Neural cell (in vitro differentiated cells): ENCODE data around the gene GALK2. TPM values are rescaled to one million over a fixed set of nuclear protein-coding genes. Genes with fewer than 3 reads are reported as not detected.

Experiments
- H2AFZ ChIP-seq: fragments of 200-600, 300-800 bp; sonication (generic), shearing (Covaris generic); 2 replicates; pipeline ENCODE4 v1.6.0; 2014; ENCODE audit warnings: low read depth, mild to moderate bottlenecking, antibody characterized with exemption, low read length, moderate library complexity
- H3F3A ChIP-seq: fragments of 200-600 bp; shearing (Covaris generic); 2 replicates; pipeline ENCODE4 v1.6.1; 2016; ENCODE audit warnings: mild to moderate bottlenecking, moderate library complexity, mixed read lengths, antibody characterized with exemption, low read length; ENCODE audit not compliant: insufficient read depth, poor library complexity, severe bottlenecking
- H3K27ac ChIP-seq: fragments of 200-600, 300-800 bp; sonication (generic), shearing (Covaris generic); 2 replicates; pipeline ENCODE4 v1.5.1; 2014; ENCODE audit warnings: mild to moderate bottlenecking, low read length, moderate library complexity
- H3K27me3 ChIP-seq: fragments of 300-800, 200-600 bp; sonication (generic), shearing (Covaris generic); 2 replicates; pipeline ENCODE4 v1.6.0; 2014; ENCODE audit warnings: mild to moderate bottlenecking, low read depth, low read length, moderate library complexity; ENCODE audit not compliant: insufficient read depth
- H3K36me3 ChIP-seq: fragments of 300-800, 200-600 bp; sonication (generic), shearing (Covaris generic); 2 replicates; pipeline ENCODE4 v1.5.1; 2014; ENCODE audit warnings: mild to moderate bottlenecking, antibody characterized with exemption, low read length, moderate library complexity; ENCODE audit not compliant: insufficient read depth
- H3K4me2 ChIP-seq: fragments of 300-800, 200-600 bp; sonication (generic), shearing (Covaris generic); 2 replicates; pipeline ENCODE4 v1.6.0; 2014; ENCODE audit warnings: mild to moderate bottlenecking, low read length
- H3K4me3 ChIP-seq: fragments of 300-800, 200-600 bp; sonication (generic), shearing (Covaris generic); 2 replicates; pipeline ENCODE4 v1.5.1; 2014; ENCODE audit warnings: mild to moderate bottlenecking, low read length, moderate library complexity
- H3K79me2 ChIP-seq: fragments of 200-600 bp; shearing (Covaris generic); replicated peaks from 2 replicates; pipeline ENCODE4 v1.6.0; 2014; ENCODE audit warnings: mild to moderate bottlenecking, low read length, moderate library complexity; ENCODE audit not compliant: insufficient read depth
- H3K9ac ChIP-seq: fragments of 300-800, 200-600 bp; sonication (generic), shearing (Covaris generic); 2 replicates; pipeline ENCODE4 v1.6.1; 2016; ENCODE audit warnings: mild to moderate bottlenecking, low read length, mixed read lengths
- H3K9me2 ChIP-seq: fragments of 200-600 bp; shearing (Covaris generic); 2 replicates; pipeline ENCODE4 v1.6.1; 2016; ENCODE audit warnings: mild to moderate bottlenecking, low read length, mixed read lengths; ENCODE audit not compliant: insufficient read depth
- H3K9me3 ChIP-seq: fragments of 200-600, 300-800 bp; sonication (generic), shearing (Covaris generic); 2 replicates; pipeline ENCODE4 v1.6.1; 2016; ENCODE audit warnings: mild to moderate bottlenecking, mixed run types, low read length, moderate library complexity, mixed read lengths
- H4K20me1 ChIP-seq: fragments of 200-600 bp; shearing (Covaris generic); 2 replicates; pipeline ENCODE4 v1.6.1; 2016; ENCODE audit warnings: mild to moderate bottlenecking, mixed run types; ENCODE audit not compliant: insufficient read depth
- EP300 ChIP-seq: fragments of 450-650 bp; conservative IDR thresholded peaks from 2 replicates; pipeline ENCODE4 v1.6.1; 2014; ENCODE audit warnings: antibody characterized with exemption, mild to moderate bottlenecking, moderate library complexity; ENCODE audit not compliant: poor library complexity, severe bottlenecking
- EZH2 ChIP-seq: fragments of 200-600, 300-800 bp; shearing (Covaris generic), sonication (generic); IDR thresholded peaks from 2 replicates; pipeline ENCODE4 v1.6.1; 2014; ENCODE audit warnings: antibody characterized with exemption, low read length, borderline replicate concordance, mild to moderate bottlenecking; ENCODE audit not compliant: insufficient read depth, poor library complexity, severe bottlenecking
- MXI1 ChIP-seq: fragments of 450-650 bp; conservative IDR thresholded peaks from 2 replicates; pipeline ENCODE4 v1.6.1; 2014; ENCODE audit warnings: antibody characterized with exemption, mild to moderate bottlenecking; ENCODE audit not compliant: poor library complexity, severe bottlenecking
- POLR2AphosphoS5 ChIP-seq: IDR thresholded peaks from 2 replicates; pipeline ENCODE4 v1.6.1; 2012
- RAD21 ChIP-seq: fragments of 450-650 bp; conservative IDR thresholded peaks from 2 replicates; pipeline ENCODE4 v1.6.1; 2014; ENCODE audit warnings: antibody characterized with exemption, mild to moderate bottlenecking, moderate library complexity
- REST ChIP-seq: IDR thresholded peaks from 2 replicates; pipeline ENCODE4 v1.6.1; 2012; ENCODE audit warnings: borderline replicate concordance
- SMC3 ChIP-seq: fragments of 450-650 bp; conservative IDR thresholded peaks from 2 replicates; pipeline ENCODE4 v1.6.1; 2014; ENCODE audit warnings: antibody characterized with exemption, mild to moderate bottlenecking, moderate library complexity; ENCODE audit not compliant: poor library complexity
- TAF1 ChIP-seq: IDR thresholded peaks from 2 replicates; pipeline ENCODE4 v1.6.1; 2012; ENCODE audit warnings: low read depth
- polyA plus RNA-seq: library from polyadenylated mRNA; depleted of rRNA; stranded (reverse); fragments of >200 nt; gene quantifications from 2 replicates; pipeline ENCODE4 v1.2.3, GENCODE V29; 2014
- TF ChIP-seq, protein P1 (sequence below): fragments of 450-650 bp; IDR thresholded peaks from 2 replicates; pipeline ENCODE4 v1.5.1; 2014; ENCODE audit warnings: antibody characterized with exemption, mild to moderate bottlenecking, moderate library complexity; ENCODE audit not compliant: poor library complexity, severe bottlenecking

The GALK2 gene
- polyA plus RNA-seq, 1 donor from 2014 or later: 26.3 TPM

- Histone ChIP-seq H3K36me3 (no peaks in the 10 kb centered on the region), H2AFZ (no peak overlapping the region), H3K9me3 (no peaks in the 10 kb centered on the region), H3K79me2 (peaks cover 5% of the 10 kb centered on the region), H3K27ac (no peak overlapping the region), H3K4me3 (no peak overlapping the region), H3K27me3 (no peaks in the 10 kb centered on the region), H3K9ac (no peak overlapping the region), H3K4me2 (no peak overlapping the region), H4K20me1 (no peaks in the 10 kb centered on the region), H3F3A (no peaks in the 10 kb centered on the region), H3K9me2 (no peaks in the 10 kb centered on the region)
- no peak for TF ChIP-seq EP300
- TF ChIP-seq REST: no peak
- no peak for TF ChIP-seq TAF1
- no peak for TF ChIP-seq POLR2AphosphoS5
Observed at GRCh38 chr15:49178497-49178896, 8.4 kb downstream of the GALK2 start.

- Histone ChIP-seq H3K79me2 (peaks cover 5% of the 10 kb centered on the region), H4K20me1 (no peaks in the 10 kb centered on the region), H3K27me3 (no peaks in the 10 kb centered on the region), H3K36me3 (no peaks in the 10 kb centered on the region), H3K27ac (no peak overlapping the region), H3K9me3 (no peaks in the 10 kb centered on the region), H3F3A (no peaks in the 10 kb centered on the region), H2AFZ (no peak overlapping the region), H3K4me2 (no peak overlapping the region), H3K9me2 (no peaks in the 10 kb centered on the region), H3K9ac (no peak overlapping the region), H3K4me3 (no peak overlapping the region)
- no peak for TF ChIP-seq MXI1
- TF ChIP-seq TAF1: no peak
- no peak for TF ChIP-seq POLR2AphosphoS5
- no peak for TF ChIP-seq SMC3
- no peak for TF ChIP-seq EP300
- TF ChIP-seq EZH2: no peak
- TF ChIP-seq, protein P1, sequence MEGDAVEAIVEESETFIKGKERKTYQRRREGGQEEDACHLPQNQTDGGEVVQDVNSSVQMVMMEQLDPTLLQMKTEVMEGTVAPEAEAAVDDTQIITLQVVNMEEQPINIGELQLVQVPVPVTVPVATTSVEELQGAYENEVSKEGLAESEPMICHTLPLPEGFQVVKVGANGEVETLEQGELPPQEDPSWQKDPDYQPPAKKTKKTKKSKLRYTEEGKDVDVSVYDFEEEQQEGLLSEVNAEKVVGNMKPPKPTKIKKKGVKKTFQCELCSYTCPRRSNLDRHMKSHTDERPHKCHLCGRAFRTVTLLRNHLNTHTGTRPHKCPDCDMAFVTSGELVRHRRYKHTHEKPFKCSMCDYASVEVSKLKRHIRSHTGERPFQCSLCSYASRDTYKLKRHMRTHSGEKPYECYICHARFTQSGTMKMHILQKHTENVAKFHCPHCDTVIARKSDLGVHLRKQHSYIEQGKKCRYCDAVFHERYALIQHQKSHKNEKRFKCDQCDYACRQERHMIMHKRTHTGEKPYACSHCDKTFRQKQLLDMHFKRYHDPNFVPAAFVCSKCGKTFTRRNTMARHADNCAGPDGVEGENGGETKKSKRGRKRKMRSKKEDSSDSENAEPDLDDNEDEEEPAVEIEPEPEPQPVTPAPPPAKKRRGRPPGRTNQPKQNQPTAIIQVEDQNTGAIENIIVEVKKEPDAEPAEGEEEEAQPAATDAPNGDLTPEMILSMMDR: no peak
- no peak for TF ChIP-seq REST
- no peak for TF ChIP-seq RAD21
Observed at GRCh38 chr15:49179433-49180190, 9.6 kb downstream of the GALK2 start.
